A673 (cell line): Measurements from ENCODE around the gene C1orf167. TPM values are rescaled to one million over a fixed set of nuclear protein-coding genes. Genes with fewer than 3 reads are reported as not detected.

ENCODE experiments used
- BruUV-seq: library from RNA; stranded (reverse); fragments of 400-500 nt; replicated peaks from 2 replicates; lab custom pipeline; 2021; lab: Mats Ljungman, UMichigan
- CTCF ChIA-PET: fragments of 300-600 bp; sonication (Branson Sonifier 250); formaldehyde crosslinking; loops from one replicate; lab custom pipeline; 2022; ENCODE audit warnings: antibody characterized with exemption; lab: Charles Lee
- POLR2A ChIA-PET: fragments of 300-600 bp; sonication (Branson Sonifier 250); formaldehyde crosslinking; loops from one replicate; lab custom pipeline; 2022; ENCODE audit warnings: antibody characterized with exemption; ENCODE audit not compliant: low non-redundant PET; lab: Charles Lee
- DNase-seq: peaks from one replicate; pipeline ENCODE4 v3.0.0-alpha.2; 2015; ENCODE audit warnings: low spot score
- H3K27ac ChIP-seq: fragments of 200-600 bp; sonication (generic); 2 replicates; pipeline ENCODE4 v1.5.1; 2016; ENCODE audit warnings: mixed run types, low read depth, mild to moderate bottlenecking, mixed read lengths, antibody characterized with exemption, low read length; ENCODE audit not compliant: poor library complexity, severe bottlenecking
- H3K27me3 ChIP-seq: fragments of 200-600 bp; sonication (generic); replicated peaks from 2 replicates; pipeline ENCODE4 v1.6.1; 2017; ENCODE audit warnings: mixed run types, low read depth, mild to moderate bottlenecking, mixed read lengths, antibody characterized with exemption, low read length; ENCODE audit not compliant: insufficient read depth, poor library complexity
- H3K36me3 ChIP-seq: fragments of 200-600 bp; sonication (generic); 2 replicates; pipeline ENCODE4 v1.6.1; 2016; ENCODE audit warnings: mixed run types, mild to moderate bottlenecking, mixed read lengths, antibody characterized with exemption, low read length; ENCODE audit not compliant: insufficient read depth, poor library complexity, severe bottlenecking
- H3K4me1 ChIP-seq: fragments of 200-600 bp; sonication (generic); 2 replicates; pipeline ENCODE4 v1.6.1; 2017; ENCODE audit warnings: mixed run types, mild to moderate bottlenecking, mixed read lengths, antibody characterized with exemption, low read length; ENCODE audit not compliant: insufficient read depth, poor library complexity, severe bottlenecking
- H3K4me3 ChIP-seq: fragments of 200-600 bp; sonication (generic); 2 replicates; pipeline ENCODE4 v1.5.1; 2016; ENCODE audit warnings: low read depth, mixed run types, mild to moderate bottlenecking, mixed read lengths, low read length; ENCODE audit not compliant: poor library complexity, severe bottlenecking
- H3K9me3 ChIP-seq: fragments of 200-600 bp; sonication (generic); 2 replicates; pipeline ENCODE4 v1.6.1; 2016; ENCODE audit warnings: mixed run types, low read depth, mild to moderate bottlenecking, mixed read lengths, antibody characterized with exemption, low read length; ENCODE audit not compliant: poor library complexity, severe bottlenecking
- EZH2 ChIP-seq: fragments of 200-600 bp; sonication (generic); IDR thresholded peaks from 2 replicates; pipeline ENCODE4 v1.6.1; 2017; ENCODE audit warnings: borderline replicate concordance, low read depth, mild to moderate bottlenecking, mixed read lengths, antibody characterized with exemption, low read length; ENCODE audit not compliant: poor library complexity, severe bottlenecking
- intact Hi-C: fragments of 100-400 bp; cut with micrococcal nuclease; formaldehyde crosslinking; loops from one replicate; pipeline ENCODE4 v1.10.0; 2022; ENCODE audit not compliant: unreplicated experiment
- total RNA-seq: library from RNA; stranded (reverse); gene quantifications from 2 replicates; pipeline ENCODE4 v1.2.3, GENCODE V29; 2021
- TF ChIP-seq, protein P1 (sequence below): fragments of 300-800, 200-600 bp; sonication (generic); conservative IDR thresholded peaks from 2 replicates; pipeline ENCODE4 v1.5.1; 2017; ENCODE audit warnings: low read depth, mild to moderate bottlenecking, antibody characterized with exemption, low read length, moderate library complexity, mixed read lengths

C1orf167 gene
- total RNA-seq, 1 experiment from 2014 or later, result not detected

DNA sequence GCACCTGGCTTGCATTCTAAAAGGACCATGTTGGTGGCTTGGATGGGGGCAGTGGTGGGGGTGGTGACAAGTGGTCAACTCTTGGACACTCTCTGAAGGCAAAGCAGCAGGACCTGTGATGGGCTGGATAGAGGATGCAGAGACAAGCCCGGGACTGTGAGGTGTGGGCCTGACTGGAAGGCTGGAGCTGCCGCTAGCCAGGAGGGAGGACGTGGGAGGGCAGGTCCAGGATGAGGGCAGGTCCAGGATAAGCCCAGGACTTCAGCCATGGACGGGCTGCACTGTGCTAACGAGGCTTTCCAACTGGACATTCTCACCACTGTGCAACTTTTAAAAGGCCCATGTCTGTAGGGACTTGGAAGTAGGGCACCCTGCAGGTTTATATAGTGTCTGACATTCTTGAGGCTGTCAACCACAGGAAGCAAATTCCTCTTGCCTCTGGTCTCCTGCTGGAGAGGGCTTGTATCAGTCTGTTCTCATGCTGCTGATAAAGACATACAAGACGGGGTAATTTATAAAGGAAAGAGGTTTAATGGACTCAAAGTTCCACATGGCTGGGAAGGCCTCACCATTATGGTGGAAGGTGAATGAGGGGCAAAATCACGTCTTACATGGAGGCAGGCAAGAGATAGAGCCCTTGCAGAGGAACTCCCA, 8.3 kb upstream of the C1orf167 start:
- no peaks in the 10 kb centered on the region for H3K9me3 ChIP-seq
- no peaks in the 10 kb centered on the region for H3K27me3 ChIP-seq
- ChIA-PET POLR2A (no interaction called here), CTCF (no interaction called here)
- BruUV-seq, result no TSS peak
- peaks cover 5% of the 10 kb centered on the region for H3K4me1 ChIP-seq
- H3K4me3 ChIP-seq, result no peak overlapping the region
- TF ChIP-seq, protein P1, sequence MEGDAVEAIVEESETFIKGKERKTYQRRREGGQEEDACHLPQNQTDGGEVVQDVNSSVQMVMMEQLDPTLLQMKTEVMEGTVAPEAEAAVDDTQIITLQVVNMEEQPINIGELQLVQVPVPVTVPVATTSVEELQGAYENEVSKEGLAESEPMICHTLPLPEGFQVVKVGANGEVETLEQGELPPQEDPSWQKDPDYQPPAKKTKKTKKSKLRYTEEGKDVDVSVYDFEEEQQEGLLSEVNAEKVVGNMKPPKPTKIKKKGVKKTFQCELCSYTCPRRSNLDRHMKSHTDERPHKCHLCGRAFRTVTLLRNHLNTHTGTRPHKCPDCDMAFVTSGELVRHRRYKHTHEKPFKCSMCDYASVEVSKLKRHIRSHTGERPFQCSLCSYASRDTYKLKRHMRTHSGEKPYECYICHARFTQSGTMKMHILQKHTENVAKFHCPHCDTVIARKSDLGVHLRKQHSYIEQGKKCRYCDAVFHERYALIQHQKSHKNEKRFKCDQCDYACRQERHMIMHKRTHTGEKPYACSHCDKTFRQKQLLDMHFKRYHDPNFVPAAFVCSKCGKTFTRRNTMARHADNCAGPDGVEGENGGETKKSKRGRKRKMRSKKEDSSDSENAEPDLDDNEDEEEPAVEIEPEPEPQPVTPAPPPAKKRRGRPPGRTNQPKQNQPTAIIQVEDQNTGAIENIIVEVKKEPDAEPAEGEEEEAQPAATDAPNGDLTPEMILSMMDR, result no peak
- TF ChIP-seq EZH2, result no peak
- intact Hi-C loops, result no loop called here
- peak; percentile 66 for DNase-seq
- no peak overlapping the region for H3K27ac ChIP-seq
- no peaks in the 10 kb centered on the region for H3K36me3 ChIP-seq

DNA sequence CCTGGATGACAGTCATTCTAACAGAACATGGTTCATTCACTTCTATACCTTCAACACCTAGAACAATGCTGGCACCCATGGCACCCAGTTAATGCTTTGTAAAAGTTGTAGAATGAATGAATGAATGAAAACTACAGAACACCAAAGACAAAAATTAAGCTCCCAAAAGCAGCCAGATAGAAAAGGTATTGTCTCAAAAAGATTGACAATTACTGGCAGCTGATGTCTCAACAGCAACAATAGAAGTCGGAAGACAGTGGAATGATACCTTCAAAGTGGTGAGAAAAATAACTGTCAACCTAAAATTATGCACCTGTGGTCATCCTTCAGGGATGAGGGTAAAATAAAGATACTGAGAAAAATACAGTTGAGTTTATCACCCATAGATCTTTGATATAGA, 4.9 kb upstream of the C1orf167 start:
- intact Hi-C loops, result no loop called here
- peaks cover 5% of the 10 kb centered on the region for H3K4me1 ChIP-seq
- no peak overlapping the region for H3K4me3 ChIP-seq
- H3K27ac ChIP-seq, result no peak overlapping the region
- H3K36me3 ChIP-seq, result no peaks in the 10 kb centered on the region
- TF ChIP-seq, protein P1, result no peak
- TF ChIP-seq EZH2, result no peak
- BruUV-seq, result no TSS peak
- DNase-seq, result no peak
- ChIA-PET POLR2A (no interaction called here), CTCF (no interaction called here)
- H3K9me3 ChIP-seq, result no peaks in the 10 kb centered on the region
- no peaks in the 10 kb centered on the region for H3K27me3 ChIP-seq

DNA sequence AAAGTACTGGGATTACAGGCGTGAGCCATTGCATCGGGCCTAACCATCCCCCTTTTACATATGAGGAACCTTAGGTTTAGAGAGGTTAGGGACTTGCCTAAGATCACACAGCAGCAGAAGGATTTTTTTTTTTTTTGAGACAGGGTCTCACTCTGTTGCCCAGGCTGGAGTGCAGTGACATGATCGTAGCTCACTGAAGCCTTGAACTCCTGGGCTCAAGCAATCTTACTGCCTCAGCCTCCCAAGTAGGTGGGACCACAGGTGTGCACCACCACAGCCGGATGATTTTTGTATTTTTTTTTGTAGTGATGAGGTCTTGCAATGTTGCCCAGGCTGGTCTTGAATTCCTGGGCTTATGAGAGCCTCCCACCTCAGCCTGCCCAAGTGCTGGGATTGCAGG, 2.2 kb upstream of the C1orf167 start:
- no peak for TF ChIP-seq EZH2
- TF ChIP-seq, protein P1, result no peak
- CTCF ChIA-PET, result no interaction called here
- H3K36me3 ChIP-seq, result no peaks in the 10 kb centered on the region
- POLR2A ChIA-PET, result no interaction called here
- no peaks in the 10 kb centered on the region for H3K4me1 ChIP-seq
- H3K4me3 ChIP-seq, result no peak overlapping the region
- H3K27me3 ChIP-seq, result no peaks in the 10 kb centered on the region
- no peak for DNase-seq
- H3K9me3 ChIP-seq, result no peaks in the 10 kb centered on the region
- intact Hi-C loops, result no loop called here
- BruUV-seq, result no TSS peak
- no peak overlapping the region for H3K27ac ChIP-seq
